Body of pancreas (tissue), 4 donors: ENCODE results near the gene AKT1S1.

ENCODE experiments used
- POLR2A ChIP-seq, 3 donors: fragments of 450-650 bp; IDR thresholded peaks; one replicate each; pipeline ENCODE4 v1.6.1; 2016; ENCODE audit warnings: antibody characterized with exemption in 3 of 3, mild to moderate bottlenecking in 2 of 3
- TF ChIP-seq, protein P1 (sequence below), 7 experiments: fragments of 450-650 bp in 4 of 7; fragments of 200-600 bp in 3 of 7; sonication (generic) in 3 of 7; IDR thresholded peaks; one replicate each; pipeline ENCODE4 v1.5.1; 2016 to 2019; ENCODE audit warnings: antibody characterized with exemption in 7 of 7

DNA sequence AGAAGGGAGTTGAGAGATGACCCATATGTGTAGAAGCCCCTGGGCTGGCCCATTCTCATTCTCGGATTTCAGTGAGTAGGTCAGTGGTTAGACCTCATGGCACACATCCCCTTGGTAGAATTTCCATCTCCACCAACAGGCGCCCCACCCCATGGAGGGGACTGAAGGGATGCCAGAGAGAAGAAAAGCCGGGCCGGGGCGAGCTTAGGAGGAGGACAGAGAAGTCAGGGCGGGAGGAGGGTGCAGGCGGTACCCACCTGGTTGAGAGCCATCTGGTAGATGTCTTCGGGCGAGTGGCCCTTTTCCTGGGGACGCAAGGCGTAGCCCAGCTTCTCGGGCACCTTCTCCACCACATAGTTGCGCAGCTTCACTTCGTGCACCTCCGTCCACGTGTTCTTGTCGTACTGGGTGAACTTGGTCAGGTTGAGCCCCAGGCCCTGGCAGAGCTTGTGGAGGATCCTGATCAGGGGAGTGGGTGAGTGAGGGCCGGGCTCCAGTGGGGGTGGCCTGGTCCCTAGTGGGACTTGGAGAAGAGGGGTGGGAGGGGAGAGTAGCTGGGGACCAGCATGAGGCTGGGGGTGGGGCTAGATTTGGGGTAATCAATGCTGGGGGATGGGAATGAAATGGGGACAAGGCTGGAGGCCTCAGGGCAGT, 17.0 kb upstream of the AKT1S1 start:
- TF ChIP-seq, protein P1, sequence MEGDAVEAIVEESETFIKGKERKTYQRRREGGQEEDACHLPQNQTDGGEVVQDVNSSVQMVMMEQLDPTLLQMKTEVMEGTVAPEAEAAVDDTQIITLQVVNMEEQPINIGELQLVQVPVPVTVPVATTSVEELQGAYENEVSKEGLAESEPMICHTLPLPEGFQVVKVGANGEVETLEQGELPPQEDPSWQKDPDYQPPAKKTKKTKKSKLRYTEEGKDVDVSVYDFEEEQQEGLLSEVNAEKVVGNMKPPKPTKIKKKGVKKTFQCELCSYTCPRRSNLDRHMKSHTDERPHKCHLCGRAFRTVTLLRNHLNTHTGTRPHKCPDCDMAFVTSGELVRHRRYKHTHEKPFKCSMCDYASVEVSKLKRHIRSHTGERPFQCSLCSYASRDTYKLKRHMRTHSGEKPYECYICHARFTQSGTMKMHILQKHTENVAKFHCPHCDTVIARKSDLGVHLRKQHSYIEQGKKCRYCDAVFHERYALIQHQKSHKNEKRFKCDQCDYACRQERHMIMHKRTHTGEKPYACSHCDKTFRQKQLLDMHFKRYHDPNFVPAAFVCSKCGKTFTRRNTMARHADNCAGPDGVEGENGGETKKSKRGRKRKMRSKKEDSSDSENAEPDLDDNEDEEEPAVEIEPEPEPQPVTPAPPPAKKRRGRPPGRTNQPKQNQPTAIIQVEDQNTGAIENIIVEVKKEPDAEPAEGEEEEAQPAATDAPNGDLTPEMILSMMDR (IDR thresholded peaks at IDR 0.05), result no peak
- no peak for TF ChIP-seq POLR2A (IDR thresholded peaks at IDR 0.05)
